Activated naive CD4-positive, alpha-beta T cell treated with anti-CD3 and anti-CD28 coated beads, Interleukin-2, amount 10 ng/mL, durations not matched to agents 7 days and 5 days (primary cell): ENCODE results near the gene MYO19.

Experiments used
- CTCF ChIA-PET: fragments of 350-600 bp; sonication (Branson Sonifier 250); formaldehyde crosslinking; loops from one replicate; lab custom pipeline; 2021; ENCODE audit warnings: antibody characterized with exemption; lab: Charles Lee
- DNase-seq: peaks from one replicate; pipeline ENCODE4 v3.0.0-alpha.2; 2020
- H3K27ac Mint-ChIP-seq: one replicate; pipeline ENCODE4 v1.8.0; 2021; ENCODE audit warnings: mild to moderate bottlenecking, moderate library complexity, mixed read lengths
- H3K27me3 Mint-ChIP-seq: one replicate; pipeline ENCODE4 v1.8.0; 2021; ENCODE audit warnings: mild to moderate bottlenecking, mixed read lengths
- H3K36me3 Mint-ChIP-seq: one replicate; pipeline ENCODE4 v1.8.0; 2021; ENCODE audit warnings: mixed read lengths
- H3K4me1 Mint-ChIP-seq: one replicate; pipeline ENCODE4 v1.8.0; 2021; ENCODE audit warnings: mixed read lengths
- H3K4me3 Mint-ChIP-seq: one replicate; pipeline ENCODE4 v1.8.0; 2021; ENCODE audit warnings: mild to moderate bottlenecking, moderate library complexity, mixed read lengths
- H3K9me3 Mint-ChIP-seq: one replicate; pipeline ENCODE4 v1.8.0; 2021; ENCODE audit warnings: mixed read lengths

MYO19 gene

GRCh38 chr17:36534840-36535668 lies at the start of gene MYO19, which contains the start of gene PIGW:
Gene MYO19 (minus strand): TSS chr17:36534868. CDS start chr17:36532538, 2,330 bp downstream.
Gene PIGW (plus strand): TSS chr17:36534987. CDS start chr17:36537102, 2,115 bp downstream.
- peak; percentile 91 for DNase-seq
- H3K27ac Mint-ChIP-seq: peak within 1 kb of the TSS; percentile 98
- H3K36me3 Mint-ChIP-seq: peaks cover 35% of the 10 kb centered on the region
- CTCF ChIA-PET: interaction anchor here (0.8 to 1.7 kb wide), 3 partner anchors 9 to 17 kb away, joined by 3 to 5 read pairs (median 3); no protein-coding TSS in a partner anchor
- H3K4me1 Mint-ChIP-seq: peaks cover 41% of the 10 kb centered on the region
- no peaks in the 10 kb centered on the region for H3K27me3 Mint-ChIP-seq
- peak within 1 kb of the TSS; percentile 97 for H3K4me3 Mint-ChIP-seq
- no peaks in the 10 kb centered on the region for H3K9me3 Mint-ChIP-seq

GRCh38 chr17:36583787-36584186 lies 49.1 kb upstream of the MYO19 start:
- Mint-ChIP-seq H3K4me1 (peaks cover 2% of the 10 kb centered on the region), H3K36me3 (peaks cover 46% of the 10 kb centered on the region), H3K9me3 (no peaks in the 10 kb centered on the region), H3K27ac (no peak overlapping the region), H3K27me3 (no peaks in the 10 kb centered on the region), H3K4me3 (no peak overlapping the region)
- CTCF ChIA-PET: interaction anchor here (1.4 kb wide), 1 partner anchor 17 kb away, joined by 5 read pairs; the partner anchor contains the start of gene MRM1
- DNase-seq: no peak

- Mint-ChIP-seq H3K27me3 (no peaks in the 10 kb centered on the region), H3K27ac (no peak overlapping the region), H3K9me3 (no peaks in the 10 kb centered on the region), H3K4me3 (no peak overlapping the region), H3K36me3 (peaks cover 38% of the 10 kb centered on the region), H3K4me1 (peaks cover 3% of the 10 kb centered on the region)
- no peak for DNase-seq
- CTCF ChIA-PET: interaction anchor here (0.6 kb wide), 1 partner anchor 609 kb away, joined by 3 read pairs; no protein-coding TSS in a partner anchor
These were observed 44.0 kb upstream of the MYO19 start for GRCh38 chr17:36578671-36579070.

GRCh38 chr17:36576793-36577192 lies 42.1 kb upstream of the MYO19 start:
- DNase-seq: no peak
- Mint-ChIP-seq H3K9me3 (no peaks in the 10 kb centered on the region), H3K27ac (no peak overlapping the region), H3K4me3 (no peak overlapping the region), H3K27me3 (no peaks in the 10 kb centered on the region), H3K4me1 (peaks cover 9% of the 10 kb centered on the region), H3K36me3 (peaks cover 45% of the 10 kb centered on the region)
- CTCF ChIA-PET: interaction anchor here (0.6 kb wide), 1 partner anchor 588 kb away, joined by 3 read pairs; no protein-coding TSS in a partner anchor

- no peak for DNase-seq
- Mint-ChIP-seq H3K27ac (no peak overlapping the region), H3K4me3 (no peak overlapping the region), H3K27me3 (no peaks in the 10 kb centered on the region), H3K9me3 (no peaks in the 10 kb centered on the region), H3K36me3 (peaks cover 42% of the 10 kb centered on the region), H3K4me1 (peaks cover 9% of the 10 kb centered on the region)
- CTCF ChIA-PET: no interaction called here
These were observed 40.4 kb upstream of the MYO19 start for GRCh38 chr17:36575028-36575427.

GRCh38 chr17:36566081-36566480 lies 31.4 kb upstream of the MYO19 start:
- no peak for DNase-seq
- Mint-ChIP-seq H3K4me1 (peaks cover 11% of the 10 kb centered on the region), H3K36me3 (peaks cover 58% of the 10 kb centered on the region), H3K4me3 (no peak overlapping the region), H3K9me3 (no peaks in the 10 kb centered on the region), H3K27me3 (no peaks in the 10 kb centered on the region), H3K27ac (no peak overlapping the region)
- CTCF ChIA-PET: no interaction called here

- DNase-seq: no peak
- H3K27ac Mint-ChIP-seq: peak overlapping the region; percentile 72
- no peaks in the 10 kb centered on the region for H3K27me3 Mint-ChIP-seq
- H3K36me3 Mint-ChIP-seq: peaks cover 51% of the 10 kb centered on the region
- H3K9me3 Mint-ChIP-seq: no peaks in the 10 kb centered on the region
- H3K4me1 Mint-ChIP-seq: peaks cover 60% of the 10 kb centered on the region
- no peak overlapping the region for H3K4me3 Mint-ChIP-seq
- CTCF ChIA-PET: no interaction called here
These were observed 18.8 kb upstream of the MYO19 start for GRCh38 chr17:36553459-36553858.

- H3K9me3 Mint-ChIP-seq: no peaks in the 10 kb centered on the region
- no peaks in the 10 kb centered on the region for H3K27me3 Mint-ChIP-seq
- peaks cover 68% of the 10 kb centered on the region for H3K4me1 Mint-ChIP-seq
- peak overlapping the region; percentile 86 for H3K27ac Mint-ChIP-seq
- H3K36me3 Mint-ChIP-seq: peaks cover 53% of the 10 kb centered on the region
- H3K4me3 Mint-ChIP-seq: peak overlapping the region; percentile 1
- DNase-seq: no peak
- CTCF ChIA-PET: no interaction called here
These were observed 16.1 kb upstream of the MYO19 start for GRCh38 chr17:36550491-36551417.

GRCh38 chr17:36547776-36548175 lies 13.1 kb upstream of the MYO19 start:
- Mint-ChIP-seq H3K36me3 (peaks cover 43% of the 10 kb centered on the region), H3K9me3 (no peaks in the 10 kb centered on the region), H3K27ac (peak overlapping the region; percentile 84), H3K4me3 (peak overlapping the region; percentile 81), H3K27me3 (no peaks in the 10 kb centered on the region), H3K4me1 (peaks cover 63% of the 10 kb centered on the region)
- no peak for DNase-seq
- CTCF ChIA-PET: no interaction called here

GRCh38 chr17:36546418-36547093 lies 11.9 kb upstream of the MYO19 start:
- peak overlapping the region; percentile 99 for H3K27ac Mint-ChIP-seq
- peaks cover 40% of the 10 kb centered on the region for H3K36me3 Mint-ChIP-seq
- CTCF ChIA-PET: interaction anchor here (1.1 kb wide), 2 partner anchors 9 to 13 kb away, joined by 3 to 4 read pairs; no protein-coding TSS in a partner anchor
- H3K4me3 Mint-ChIP-seq: peak overlapping the region; percentile 81
- H3K9me3 Mint-ChIP-seq: no peaks in the 10 kb centered on the region
- H3K27me3 Mint-ChIP-seq: no peaks in the 10 kb centered on the region
- peaks cover 56% of the 10 kb centered on the region for H3K4me1 Mint-ChIP-seq
- no peak for DNase-seq

GRCh38 chr17:36545465-36546417 lies 11.1 kb upstream of the MYO19 start:
- H3K36me3 Mint-ChIP-seq: peaks cover 41% of the 10 kb centered on the region
- peak; percentile 98 for DNase-seq
- no peaks in the 10 kb centered on the region for H3K9me3 Mint-ChIP-seq
- peak overlapping the region; percentile 99 for H3K27ac Mint-ChIP-seq
- peak overlapping the region; percentile 81 for H3K4me3 Mint-ChIP-seq
- H3K4me1 Mint-ChIP-seq: peaks cover 52% of the 10 kb centered on the region
- H3K27me3 Mint-ChIP-seq: no peaks in the 10 kb centered on the region
- CTCF ChIA-PET: interaction anchor here (1.1 kb wide), 2 partner anchors 9 to 12 kb away, joined by 3 to 4 read pairs; no protein-coding TSS in a partner anchor

GRCh38 chr17:36545077-36545464 lies 10.4 kb upstream of the MYO19 start:
- H3K27ac Mint-ChIP-seq: peak overlapping the region; percentile 99
- no peak for DNase-seq
- H3K4me1 Mint-ChIP-seq: peaks cover 45% of the 10 kb centered on the region
- CTCF ChIA-PET: interaction anchor here (1.1 kb wide), 2 partner anchors 8 to 11 kb away, joined by 3 to 4 read pairs; no protein-coding TSS in a partner anchor
- peaks cover 36% of the 10 kb centered on the region for H3K36me3 Mint-ChIP-seq
- no peaks in the 10 kb centered on the region for H3K9me3 Mint-ChIP-seq
- H3K4me3 Mint-ChIP-seq: peak overlapping the region; percentile 82
- no peaks in the 10 kb centered on the region for H3K27me3 Mint-ChIP-seq
